ENCODE data around the gene MLLT1.

DNA sequence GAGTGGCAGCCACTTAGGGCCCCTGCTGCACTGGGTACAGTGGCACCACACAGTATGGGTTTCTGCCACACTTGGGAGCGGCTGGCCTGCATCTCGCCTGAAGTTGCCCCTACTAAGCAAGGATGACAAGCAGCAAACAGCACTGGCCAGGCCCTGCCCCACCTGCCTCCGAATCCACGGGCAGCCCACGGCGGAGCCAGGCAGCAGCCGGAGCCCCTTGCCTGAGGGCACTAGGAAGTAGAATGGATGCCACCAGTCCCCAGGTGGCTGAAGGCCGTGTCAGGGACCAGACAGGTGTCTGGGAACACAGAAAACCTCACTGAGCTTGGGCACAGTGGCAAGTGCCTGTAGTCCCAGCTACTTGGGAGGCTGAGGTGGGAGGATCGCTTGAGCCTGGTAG lies 19.4 kb downstream of the MLLT1 start:
- TF ChIP-seq, protein P1, sequence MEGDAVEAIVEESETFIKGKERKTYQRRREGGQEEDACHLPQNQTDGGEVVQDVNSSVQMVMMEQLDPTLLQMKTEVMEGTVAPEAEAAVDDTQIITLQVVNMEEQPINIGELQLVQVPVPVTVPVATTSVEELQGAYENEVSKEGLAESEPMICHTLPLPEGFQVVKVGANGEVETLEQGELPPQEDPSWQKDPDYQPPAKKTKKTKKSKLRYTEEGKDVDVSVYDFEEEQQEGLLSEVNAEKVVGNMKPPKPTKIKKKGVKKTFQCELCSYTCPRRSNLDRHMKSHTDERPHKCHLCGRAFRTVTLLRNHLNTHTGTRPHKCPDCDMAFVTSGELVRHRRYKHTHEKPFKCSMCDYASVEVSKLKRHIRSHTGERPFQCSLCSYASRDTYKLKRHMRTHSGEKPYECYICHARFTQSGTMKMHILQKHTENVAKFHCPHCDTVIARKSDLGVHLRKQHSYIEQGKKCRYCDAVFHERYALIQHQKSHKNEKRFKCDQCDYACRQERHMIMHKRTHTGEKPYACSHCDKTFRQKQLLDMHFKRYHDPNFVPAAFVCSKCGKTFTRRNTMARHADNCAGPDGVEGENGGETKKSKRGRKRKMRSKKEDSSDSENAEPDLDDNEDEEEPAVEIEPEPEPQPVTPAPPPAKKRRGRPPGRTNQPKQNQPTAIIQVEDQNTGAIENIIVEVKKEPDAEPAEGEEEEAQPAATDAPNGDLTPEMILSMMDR (IDR thresholded peaks at IDR 0.05; ENCODE audit: low read depth, low read length), result no peak
- TF ChIP-seq POLR2A (IDR thresholded peaks at IDR 0.05; ENCODE audit: extremely low read depth, insufficient read length), result no peak
